Measurements from ENCODE around the gene SORCS2. TPM values are rescaled to one million over a fixed set of nuclear protein-coding genes. Genes with fewer than 3 reads are reported as not detected.

Gene SORCS2
- total and polyA plus RNA-seq, 2 of the 8 experiments (the other 6 are each of a cell fraction or from before 2014, with no cell fraction given), result 0.36 to 1.8 TPM

GRCh38 chr4:7739918-7740865, 547.9 kb downstream of the SORCS2 start (continued):
- TF ChIP-seq RFX5 (IDR thresholded peaks at IDR 0.05; ENCODE audit: borderline replicate concordance, low read depth, low read length) (no peak), CHD2 (IDR thresholded peaks at IDR 0.05; ENCODE audit: low read length) (no peak), NRF1 (IDR thresholded peaks at IDR 0.05; ENCODE audit: low read depth, low read length) (no peak), TAF7 (optimal IDR thresholded peaks at IDR 0.05; ENCODE audit: borderline replicate concordance, low read depth, low read length) (no peak)
